Measurements from ENCODE around the gene HIP1R.

DNA sequence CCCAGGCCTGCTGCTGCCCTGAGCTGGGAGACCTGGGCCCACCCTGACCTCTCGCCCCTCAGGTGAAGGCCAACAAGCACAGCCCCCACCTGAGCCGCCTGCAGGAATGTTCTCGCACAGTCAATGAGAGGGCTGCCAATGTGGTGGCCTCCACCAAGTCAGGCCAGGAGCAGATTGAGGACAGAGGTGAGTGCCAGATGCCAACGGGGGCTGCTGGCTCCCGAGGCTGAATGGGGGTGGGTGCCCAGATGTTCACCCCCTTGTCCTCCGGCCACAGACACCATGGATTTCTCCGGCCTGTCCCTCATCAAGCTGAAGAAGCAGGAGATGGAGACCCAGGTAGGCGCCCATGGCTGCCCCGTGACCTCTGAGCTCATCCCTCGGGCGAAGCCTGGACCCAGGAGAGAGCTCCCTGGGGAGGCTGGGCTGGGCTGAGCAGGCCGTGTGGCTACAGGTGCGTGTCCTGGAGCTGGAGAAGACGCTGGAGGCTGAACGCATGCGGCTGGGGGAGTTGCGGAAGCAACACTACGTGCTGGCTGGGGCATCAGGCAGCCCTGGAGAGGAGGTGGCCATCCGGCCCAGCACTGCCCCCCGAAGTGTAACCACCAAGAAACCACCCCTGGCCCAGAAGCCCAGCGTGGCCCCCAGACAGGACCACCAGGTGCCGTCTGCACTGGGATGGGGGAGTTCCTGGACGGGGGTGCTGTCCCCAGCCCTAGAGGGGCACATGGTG lies 25.8 kb downstream of the HIP1R start:
- TF ChIP-seq NFYB (CRISPR knock-in tag; IDR thresholded peaks at IDR 0.05), result no peak
- TF ChIP-seq HMG20B (CRISPR knock-in tag; conservative IDR thresholded peaks at IDR 0.05), result no peak
- no peak for TF ChIP-seq MYC (CRISPR knock-in tag; IDR thresholded peaks at IDR 0.05; ENCODE audit: borderline replicate concordance)
- TF ChIP-seq, protein P1, sequence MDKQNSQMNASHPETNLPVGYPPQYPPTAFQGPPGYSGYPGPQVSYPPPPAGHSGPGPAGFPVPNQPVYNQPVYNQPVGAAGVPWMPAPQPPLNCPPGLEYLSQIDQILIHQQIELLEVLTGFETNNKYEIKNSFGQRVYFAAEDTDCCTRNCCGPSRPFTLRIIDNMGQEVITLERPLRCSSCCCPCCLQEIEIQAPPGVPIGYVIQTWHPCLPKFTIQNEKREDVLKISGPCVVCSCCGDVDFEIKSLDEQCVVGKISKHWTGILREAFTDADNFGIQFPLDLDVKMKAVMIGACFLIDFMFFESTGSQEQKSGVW (CRISPR knock-in tag; IDR thresholded peaks at IDR 0.05; ENCODE audit: borderline replicate concordance), result no peak
- TF ChIP-seq SMAD1 (CRISPR knock-in tag; IDR thresholded peaks at IDR 0.05; ENCODE audit: borderline replicate concordance, low read depth), result no peak
- no peak for TF ChIP-seq ZFP90 (CRISPR knock-in tag; IDR thresholded peaks at IDR 0.05; ENCODE audit: borderline replicate concordance)
- TF ChIP-seq PTBP1 (IDR thresholded peaks at IDR 0.05; ENCODE audit: low read depth, low read length, poor library complexity, severe bottlenecking), result no peak
- TF ChIP-seq, protein P2, sequence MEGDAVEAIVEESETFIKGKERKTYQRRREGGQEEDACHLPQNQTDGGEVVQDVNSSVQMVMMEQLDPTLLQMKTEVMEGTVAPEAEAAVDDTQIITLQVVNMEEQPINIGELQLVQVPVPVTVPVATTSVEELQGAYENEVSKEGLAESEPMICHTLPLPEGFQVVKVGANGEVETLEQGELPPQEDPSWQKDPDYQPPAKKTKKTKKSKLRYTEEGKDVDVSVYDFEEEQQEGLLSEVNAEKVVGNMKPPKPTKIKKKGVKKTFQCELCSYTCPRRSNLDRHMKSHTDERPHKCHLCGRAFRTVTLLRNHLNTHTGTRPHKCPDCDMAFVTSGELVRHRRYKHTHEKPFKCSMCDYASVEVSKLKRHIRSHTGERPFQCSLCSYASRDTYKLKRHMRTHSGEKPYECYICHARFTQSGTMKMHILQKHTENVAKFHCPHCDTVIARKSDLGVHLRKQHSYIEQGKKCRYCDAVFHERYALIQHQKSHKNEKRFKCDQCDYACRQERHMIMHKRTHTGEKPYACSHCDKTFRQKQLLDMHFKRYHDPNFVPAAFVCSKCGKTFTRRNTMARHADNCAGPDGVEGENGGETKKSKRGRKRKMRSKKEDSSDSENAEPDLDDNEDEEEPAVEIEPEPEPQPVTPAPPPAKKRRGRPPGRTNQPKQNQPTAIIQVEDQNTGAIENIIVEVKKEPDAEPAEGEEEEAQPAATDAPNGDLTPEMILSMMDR (CRISPR knock-in tag; IDR thresholded peaks at IDR 0.05), result no peak
- no peak for TF ChIP-seq RNF2 (conservative IDR thresholded peaks at IDR 0.05; ENCODE audit: low read depth)
- TF ChIP-seq ZNF274 (CRISPR knock-in tag; IDR thresholded peaks at IDR 0.05), result no peak
- TF ChIP-seq, protein P3, sequence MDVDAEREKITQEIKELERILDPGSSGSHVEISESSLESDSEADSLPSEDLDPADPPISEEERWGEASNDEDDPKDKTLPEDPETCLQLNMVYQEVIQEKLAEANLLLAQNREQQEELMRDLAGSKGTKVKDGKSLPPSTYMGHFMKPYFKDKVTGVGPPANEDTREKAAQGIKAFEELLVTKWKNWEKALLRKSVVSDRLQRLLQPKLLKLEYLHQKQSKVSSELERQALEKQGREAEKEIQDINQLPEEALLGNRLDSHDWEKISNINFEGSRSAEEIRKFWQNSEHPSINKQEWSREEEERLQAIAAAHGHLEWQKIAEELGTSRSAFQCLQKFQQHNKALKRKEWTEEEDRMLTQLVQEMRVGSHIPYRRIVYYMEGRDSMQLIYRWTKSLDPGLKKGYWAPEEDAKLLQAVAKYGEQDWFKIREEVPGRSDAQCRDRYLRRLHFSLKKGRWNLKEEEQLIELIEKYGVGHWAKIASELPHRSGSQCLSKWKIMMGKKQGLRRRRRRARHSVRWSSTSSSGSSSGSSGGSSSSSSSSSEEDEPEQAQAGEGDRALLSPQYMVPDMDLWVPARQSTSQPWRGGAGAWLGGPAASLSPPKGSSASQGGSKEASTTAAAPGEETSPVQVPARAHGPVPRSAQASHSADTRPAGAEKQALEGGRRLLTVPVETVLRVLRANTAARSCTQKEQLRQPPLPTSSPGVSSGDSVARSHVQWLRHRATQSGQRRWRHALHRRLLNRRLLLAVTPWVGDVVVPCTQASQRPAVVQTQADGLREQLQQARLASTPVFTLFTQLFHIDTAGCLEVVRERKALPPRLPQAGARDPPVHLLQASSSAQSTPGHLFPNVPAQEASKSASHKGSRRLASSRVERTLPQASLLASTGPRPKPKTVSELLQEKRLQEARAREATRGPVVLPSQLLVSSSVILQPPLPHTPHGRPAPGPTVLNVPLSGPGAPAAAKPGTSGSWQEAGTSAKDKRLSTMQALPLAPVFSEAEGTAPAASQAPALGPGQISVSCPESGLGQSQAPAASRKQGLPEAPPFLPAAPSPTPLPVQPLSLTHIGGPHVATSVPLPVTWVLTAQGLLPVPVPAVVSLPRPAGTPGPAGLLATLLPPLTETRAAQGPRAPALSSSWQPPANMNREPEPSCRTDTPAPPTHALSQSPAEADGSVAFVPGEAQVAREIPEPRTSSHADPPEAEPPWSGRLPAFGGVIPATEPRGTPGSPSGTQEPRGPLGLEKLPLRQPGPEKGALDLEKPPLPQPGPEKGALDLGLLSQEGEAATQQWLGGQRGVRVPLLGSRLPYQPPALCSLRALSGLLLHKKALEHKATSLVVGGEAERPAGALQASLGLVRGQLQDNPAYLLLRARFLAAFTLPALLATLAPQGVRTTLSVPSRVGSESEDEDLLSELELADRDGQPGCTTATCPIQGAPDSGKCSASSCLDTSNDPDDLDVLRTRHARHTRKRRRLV (CRISPR knock-in tag; IDR thresholded peaks at IDR 0.05), result no peak
- TF ChIP-seq, protein P4, sequence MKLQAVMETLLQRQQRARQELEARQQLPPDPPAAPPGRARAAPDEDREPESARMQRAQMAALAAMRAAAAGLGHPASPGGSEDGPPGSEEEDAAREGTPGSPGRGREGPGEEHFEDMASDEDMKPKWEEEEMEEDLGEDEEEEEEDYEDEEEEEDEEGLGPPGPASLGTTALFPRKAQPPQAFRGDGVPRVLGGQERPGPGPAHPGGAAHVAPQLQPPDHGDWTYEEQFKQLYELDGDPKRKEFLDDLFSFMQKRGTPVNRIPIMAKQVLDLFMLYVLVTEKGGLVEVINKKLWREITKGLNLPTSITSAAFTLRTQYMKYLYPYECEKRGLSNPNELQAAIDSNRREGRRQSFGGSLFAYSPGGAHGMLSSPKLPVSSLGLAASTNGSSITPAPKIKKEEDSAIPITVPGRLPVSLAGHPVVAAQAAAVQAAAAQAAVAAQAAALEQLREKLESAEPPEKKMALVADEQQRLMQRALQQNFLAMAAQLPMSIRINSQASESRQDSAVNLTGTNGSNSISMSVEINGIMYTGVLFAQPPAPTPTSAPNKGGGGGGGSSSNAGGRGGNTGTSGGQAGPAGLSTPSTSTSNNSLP (IDR thresholded peaks at IDR 0.05; ENCODE audit: low read depth, low read length), result no peak
- TF ChIP-seq ZNF792 (CRISPR knock-in tag; IDR thresholded peaks at IDR 0.05), result no peak
- TF ChIP-seq, protein P5, sequence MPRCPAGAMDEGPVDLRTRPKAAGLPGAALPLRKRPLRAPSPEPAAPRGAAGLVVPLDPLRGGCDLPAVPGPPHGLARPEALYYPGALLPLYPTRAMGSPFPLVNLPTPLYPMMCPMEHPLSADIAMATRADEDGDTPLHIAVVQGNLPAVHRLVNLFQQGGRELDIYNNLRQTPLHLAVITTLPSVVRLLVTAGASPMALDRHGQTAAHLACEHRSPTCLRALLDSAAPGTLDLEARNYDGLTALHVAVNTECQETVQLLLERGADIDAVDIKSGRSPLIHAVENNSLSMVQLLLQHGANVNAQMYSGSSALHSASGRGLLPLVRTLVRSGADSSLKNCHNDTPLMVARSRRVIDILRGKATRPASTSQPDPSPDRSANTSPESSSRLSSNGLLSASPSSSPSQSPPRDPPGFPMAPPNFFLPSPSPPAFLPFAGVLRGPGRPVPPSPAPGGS (CRISPR knock-in tag; IDR thresholded peaks at IDR 0.05), result no peak

Measured in HepG2 (cell line).